NCI-H226 (cell line): ENCODE results near the gene SUCLG2.

ENCODE experiments used
- DNase-seq: peaks from one replicate; pipeline ENCODE4 v3.0.0-alpha.2; 2015

SUCLG2 gene

DNA sequence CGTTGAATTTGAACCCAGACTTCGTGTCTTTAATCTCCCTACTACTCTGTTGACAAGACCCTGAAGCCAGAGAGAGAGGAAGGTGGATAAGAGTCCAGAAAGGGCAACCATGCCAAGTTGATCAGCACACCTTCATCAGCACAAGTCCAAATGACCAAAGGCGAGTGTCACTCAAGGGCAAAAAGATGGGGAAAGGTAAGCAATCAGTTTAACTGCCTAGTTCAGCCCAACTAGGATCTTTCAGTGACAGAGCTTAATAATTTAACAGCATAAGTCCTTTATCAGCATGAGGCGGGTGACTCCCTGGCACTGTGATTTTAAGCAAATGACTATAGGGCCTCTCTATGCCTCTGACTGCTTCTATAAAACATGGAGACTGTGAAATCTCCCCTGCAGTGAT lies 6.2 kb downstream of the SUCLG2 start:
- DNase-seq = no peak

DNA sequence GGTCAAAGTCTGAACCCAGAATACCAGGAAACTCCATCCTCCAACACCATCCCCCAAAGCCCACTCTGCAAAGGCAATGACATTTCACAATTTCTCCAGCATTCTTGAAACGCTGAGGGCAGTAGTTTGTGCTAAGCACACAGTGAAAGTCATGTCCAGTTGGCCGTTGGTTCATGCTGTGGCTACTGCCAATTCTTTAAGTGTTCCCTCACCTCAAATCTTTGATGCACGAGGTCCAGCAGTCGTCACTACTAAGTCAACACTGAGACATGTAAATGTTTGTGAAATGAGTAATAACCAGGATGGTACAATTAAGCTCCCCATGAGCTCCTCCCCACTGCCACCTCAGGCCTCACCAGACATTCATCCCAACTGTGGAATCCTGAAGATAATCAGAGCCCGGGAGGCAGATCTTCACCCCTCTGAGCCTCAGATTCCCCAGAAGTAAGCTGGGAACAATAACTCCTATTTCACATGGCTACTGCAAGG lies 7.0 kb downstream of the SUCLG2 start:
- DNase-seq = peak; percentile 90

DNA sequence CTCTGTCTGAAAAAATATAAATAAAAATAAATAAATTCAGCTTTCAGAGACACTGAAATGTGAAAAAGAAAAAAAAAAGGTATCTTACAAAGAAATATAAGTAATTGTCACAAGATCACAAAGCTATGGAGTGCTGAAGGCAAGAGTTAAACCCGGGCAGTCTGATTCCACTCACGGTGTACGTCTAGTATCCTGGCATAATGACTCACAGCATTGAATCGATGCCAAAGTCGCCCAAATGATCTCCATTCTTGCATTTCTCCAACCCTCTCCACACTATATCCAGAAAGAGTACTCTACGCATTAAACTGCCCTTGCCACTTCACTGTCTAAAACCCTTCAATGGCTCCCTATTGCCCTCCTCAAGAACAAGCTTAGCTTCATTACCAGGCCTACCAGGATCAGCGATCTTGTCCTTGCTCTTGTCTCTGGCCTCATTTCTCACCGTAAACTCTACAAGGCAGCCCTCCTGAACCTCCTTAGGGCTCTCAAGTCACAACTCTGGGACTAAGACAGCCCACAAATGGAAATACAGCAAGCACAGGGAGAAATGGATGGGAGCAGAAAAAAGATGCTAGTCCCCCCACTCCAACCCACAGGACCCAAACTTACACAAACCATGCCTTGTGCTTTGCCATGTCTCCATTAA lies 7.7 kb downstream of the SUCLG2 start:
- DNase-seq = peak; percentile 31

DNA sequence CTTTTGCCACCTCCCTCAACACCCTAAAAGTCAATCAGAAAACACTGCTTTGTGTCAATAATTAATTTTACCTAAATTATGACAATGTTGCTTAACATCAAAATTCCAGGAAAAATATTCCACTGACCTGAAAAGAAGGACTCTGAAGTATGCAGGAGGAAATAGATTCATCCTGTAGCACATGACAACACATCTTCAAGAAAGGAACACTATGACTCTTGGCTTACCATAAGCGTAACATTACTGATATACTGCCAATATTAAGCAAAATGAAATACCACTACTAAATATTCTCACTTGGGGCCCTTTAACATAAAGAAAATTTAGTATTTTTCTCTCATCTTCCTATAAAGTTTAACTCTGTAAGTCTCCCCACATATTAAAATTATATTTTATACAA lies 9.6 kb downstream of the SUCLG2 start:
- DNase-seq = no peak

DNA sequence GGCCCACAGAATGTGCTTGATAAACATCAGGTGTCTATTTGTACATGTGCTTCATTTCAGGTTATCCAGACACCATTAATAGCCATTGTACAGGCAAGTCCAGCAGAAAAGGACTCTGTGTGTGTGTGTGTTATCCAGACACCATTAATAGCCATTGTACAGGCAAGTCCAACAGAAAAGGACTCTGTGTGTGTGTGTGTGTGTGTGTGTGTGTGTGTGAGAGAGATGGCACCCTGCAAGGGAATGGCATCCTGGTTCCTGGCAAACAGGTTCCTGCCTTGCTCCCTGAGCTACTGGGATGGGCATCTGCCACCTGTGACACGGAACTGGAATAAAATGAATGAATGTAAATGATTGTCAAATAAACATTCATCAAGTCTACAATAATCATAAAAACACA lies 11.7 kb downstream of the SUCLG2 start:
- DNase-seq = no peak

DNA sequence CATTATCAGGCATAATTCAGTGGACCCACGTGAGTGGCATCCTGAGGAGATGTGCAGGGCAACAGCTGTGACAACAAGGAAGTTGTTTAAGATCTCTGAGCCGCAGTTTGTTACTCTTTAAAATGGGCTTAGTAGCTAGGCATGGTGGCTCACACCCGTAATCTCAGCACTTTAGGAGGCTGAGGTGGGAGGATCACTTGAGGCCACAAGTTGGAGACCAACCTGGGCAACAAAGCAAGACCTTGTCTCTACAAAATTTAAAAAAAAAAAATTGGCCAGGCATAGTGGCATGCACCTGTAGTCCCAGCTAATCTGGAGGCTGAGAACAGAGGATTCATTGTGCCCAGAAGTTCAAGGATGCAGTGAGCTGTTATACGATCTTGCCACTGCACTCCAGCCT lies 12.2 kb downstream of the SUCLG2 start:
- no peak for DNase-seq

DNA sequence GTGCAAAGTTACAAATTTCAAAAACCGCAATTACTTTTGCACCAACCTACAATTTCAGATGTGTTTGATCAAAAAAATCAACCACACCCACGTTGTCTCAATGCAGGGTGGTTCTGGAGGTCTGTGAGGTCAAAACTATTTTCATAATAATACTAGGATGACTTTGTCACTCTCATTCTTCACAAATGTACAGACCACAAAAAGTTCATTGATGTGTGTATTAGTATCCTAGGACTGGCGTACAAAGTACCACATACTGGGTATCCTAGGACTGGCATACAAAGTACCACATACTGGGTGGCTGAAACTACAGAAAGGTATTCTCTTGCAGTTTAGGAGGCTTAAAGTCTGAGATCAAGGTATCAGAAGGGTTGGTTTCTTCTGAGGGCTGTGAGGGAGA lies 13.0 kb downstream of the SUCLG2 start:
- DNase-seq = no peak

DNA sequence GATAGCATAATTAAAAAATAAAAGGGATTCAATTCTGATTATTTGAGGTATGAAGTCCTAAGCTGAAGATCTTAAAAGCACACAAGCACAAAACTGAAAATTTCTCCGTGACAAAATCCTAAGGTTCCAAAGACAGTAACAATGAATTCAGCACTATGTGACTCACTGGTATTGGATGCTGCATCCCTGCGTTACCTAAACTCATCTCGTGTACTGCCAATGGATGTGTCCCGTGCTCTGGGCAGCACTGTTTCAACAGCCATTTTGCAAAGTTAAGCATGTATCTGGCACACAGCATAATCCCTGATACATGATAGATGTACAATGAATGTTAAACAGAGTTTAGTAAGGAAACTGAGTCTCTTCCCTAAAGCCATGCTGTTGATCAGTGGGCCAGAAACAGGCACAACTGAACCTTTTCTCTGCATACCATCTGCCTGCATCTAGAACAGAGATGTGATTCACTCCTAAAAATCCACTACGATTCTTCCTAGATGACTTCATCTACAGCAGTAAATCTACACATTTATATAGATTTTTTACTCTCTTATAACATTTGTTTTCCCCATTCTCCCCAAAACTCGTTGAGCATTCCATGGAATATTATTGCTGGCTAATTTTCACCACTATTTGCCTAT lies 14.3 kb downstream of the SUCLG2 start:
- DNase-seq = no peak

DNA sequence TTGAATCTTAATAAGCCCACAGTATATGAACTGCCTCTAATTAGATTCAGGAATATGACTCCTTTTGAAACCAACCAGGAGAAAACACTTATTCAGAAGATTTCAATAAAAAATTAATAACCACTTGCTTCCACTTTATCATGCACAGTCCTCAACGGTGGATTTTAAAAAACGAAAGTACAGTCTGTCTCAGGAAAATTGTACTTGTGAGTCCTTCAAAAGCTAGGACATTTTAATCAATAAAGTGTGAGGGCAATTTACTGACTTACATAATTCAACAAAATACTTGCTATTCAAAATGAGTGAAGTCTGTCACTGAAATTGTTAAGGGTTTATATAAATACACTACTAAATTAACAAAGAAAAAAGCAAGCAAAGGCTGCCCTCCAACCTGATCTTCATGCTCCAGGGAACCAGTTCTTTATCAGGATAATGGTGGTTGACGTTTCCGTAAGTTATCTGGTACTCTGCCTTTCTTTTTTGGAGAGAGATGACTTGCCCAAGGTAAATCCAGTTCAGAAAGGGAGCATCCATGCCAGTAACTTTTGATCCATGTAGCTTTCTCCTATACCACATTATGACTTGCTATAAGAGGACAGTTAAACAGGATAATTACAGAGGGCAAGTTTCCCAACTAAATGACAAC lies 17.0 kb downstream of the SUCLG2 start:
- DNase-seq = no peak

DNA sequence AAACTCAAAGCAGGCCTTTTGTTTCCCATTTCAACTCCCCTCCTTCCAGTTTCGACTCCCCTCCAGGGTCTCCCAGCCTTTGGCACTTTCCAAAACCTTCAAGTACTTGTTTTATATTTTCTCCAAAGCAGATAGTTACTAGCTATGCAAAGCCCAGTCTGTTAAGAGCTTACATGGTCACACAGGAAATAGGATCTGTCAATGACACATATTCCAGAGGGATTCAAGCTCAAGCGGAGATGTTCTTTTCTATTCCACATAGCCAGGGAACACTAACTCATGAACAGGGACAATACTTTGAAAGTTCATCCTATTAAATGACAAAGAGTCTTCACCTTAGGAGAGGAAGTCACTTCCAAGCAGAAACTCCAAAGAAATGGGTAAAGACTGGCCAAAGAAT lies 18.6 kb downstream of the SUCLG2 start:
- DNase-seq = no peak

DNA sequence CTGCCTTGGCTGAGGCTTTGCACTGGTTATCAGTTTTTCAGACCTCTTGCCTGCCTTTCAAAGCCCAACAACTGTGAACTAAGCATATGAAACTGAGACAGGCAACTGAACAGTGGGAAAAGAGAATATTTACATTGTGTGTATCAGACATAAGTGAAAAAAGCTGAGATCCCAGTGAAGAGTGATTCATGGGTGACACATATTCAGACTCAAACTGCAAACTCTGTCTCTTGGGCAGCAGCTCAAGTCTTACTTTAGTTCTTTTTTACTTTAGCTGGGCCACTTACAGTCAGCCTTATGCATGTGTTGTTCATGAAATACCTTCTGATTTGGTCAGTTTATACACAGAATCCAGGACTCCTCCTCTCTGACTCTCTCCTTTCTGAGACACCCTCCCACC lies 19.2 kb downstream of the SUCLG2 start:
- peak; percentile 18 for DNase-seq

DNA sequence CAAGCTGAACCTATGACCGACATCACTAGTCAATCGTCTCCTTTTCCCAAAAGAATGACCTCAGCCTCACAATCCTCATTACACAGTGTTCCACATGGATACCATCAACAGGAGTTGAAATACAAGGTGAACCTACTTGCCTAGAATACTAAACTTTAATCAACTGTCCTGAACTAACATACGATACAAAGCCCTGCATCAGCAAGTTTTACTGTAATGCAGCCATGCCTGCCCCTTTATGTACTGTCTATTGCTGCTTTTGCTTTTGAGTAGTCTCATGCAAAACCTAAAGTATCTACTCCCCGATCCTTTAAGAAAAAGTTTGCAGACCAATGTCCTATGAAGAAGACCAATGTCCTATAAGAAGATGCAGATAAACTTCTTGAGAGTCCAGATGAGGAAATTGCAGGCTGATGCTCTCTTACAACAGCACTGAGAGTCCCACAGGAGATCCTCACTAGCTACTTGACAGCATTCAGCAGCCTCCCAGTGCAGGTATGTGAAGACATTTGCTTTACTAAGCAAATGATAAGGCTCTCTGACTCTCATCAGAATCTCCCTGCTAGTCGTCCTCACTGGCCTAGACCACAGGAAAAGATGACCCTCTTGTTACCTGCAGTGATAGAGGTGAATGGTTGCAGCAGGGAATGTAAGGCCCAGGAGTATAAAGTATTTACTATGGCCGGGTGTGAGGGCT lies 23.6 kb downstream of the SUCLG2 start:
- DNase-seq = no peak

DNA sequence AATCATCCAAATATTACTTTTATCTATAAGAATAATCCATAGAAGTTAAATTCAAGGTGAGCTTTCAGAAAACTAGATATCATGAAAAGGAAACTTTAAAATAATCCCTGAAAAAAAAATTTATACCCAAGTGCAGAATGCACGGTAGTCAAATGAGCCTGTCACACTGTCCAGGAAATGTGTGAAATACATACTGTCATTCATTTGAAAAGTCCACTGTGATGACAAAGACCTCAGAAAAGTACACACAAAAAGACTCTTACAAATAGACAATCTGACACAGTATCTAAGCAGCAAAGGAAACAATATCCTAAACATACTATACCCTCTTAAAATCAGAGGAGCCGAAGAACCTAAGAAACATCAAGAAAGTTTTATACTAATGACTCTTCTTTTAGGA lies 29.7 kb downstream of the SUCLG2 start:
- DNase-seq = no peak

DNA sequence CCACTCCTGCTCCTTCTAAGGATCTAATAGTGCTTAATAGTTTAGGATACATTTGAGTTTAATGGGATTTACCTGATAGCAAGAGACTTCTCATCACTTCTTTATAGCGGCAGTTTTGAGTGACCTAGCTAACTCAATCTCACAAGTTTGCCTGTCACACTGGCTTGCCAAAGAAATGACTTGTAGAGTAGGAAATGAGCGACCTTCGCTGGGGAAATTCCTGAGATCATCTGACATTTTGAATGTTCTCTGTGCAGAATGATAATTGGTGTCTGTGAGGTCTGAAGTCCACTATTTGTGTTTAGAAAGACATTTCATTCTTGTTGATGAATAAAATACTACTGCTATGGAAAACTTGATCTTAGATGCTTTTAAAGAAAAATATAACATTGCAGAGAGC lies 30.3 kb downstream of the SUCLG2 start:
- DNase-seq = no peak

DNA sequence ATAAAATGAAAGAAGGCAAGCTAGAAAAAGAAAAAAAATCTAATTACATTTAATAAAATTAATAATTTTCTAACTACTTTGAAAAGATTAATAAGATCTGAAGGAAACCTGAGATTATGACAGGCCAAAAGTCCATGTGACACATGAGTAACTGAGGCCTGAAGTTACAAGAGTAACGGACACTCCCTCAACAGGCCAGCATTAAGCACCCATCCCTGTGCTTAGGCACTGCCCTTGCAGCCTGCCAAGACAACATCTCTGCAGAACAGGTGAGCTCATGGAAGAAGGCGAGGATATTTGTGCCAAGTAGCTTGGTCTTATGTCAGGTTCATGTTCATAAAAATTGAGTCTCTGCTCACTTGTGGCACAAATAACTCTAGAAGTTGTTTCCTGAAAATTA lies 31.8 kb downstream of the SUCLG2 start:
- no peak for DNase-seq

DNA sequence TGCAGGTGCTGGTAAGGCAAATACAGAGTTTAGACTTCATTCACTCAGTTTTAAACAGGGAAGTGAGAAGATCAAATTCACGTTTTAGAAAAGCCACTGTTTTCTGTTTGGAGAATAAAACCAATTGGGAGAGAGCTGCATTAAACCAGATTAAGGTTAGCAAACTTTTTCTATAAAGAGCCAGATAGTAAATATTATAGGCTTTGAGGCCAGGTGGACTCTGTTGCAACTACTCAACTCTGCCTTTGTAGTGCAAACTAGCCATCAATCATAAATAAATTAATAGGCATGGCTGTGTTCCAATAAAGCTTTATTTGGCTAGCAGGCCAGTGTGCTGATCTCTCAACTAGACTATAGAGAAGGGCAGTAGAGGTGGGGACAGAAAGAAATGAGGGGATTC lies 33.5 kb downstream of the SUCLG2 start:
- no peak for DNase-seq

DNA sequence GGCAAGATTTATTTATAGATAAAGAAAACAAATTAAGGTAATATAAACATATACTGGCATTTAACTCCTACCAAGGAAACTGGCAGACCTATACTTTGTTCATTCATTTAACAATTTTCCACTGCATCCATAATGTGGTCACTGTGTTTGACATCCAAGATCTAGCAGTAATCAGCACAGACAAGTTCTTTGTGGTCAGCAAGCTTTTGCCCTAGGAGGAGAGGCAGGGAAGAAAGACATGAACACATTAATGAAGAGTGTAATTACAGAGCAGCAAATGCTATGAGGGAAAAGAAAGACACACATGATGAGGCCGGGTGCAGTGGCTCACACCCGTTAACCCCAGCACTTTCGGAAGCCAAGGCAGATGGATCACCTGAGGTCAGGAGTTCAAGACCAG lies 34.4 kb downstream of the SUCLG2 start:
- no peak for DNase-seq

DNA sequence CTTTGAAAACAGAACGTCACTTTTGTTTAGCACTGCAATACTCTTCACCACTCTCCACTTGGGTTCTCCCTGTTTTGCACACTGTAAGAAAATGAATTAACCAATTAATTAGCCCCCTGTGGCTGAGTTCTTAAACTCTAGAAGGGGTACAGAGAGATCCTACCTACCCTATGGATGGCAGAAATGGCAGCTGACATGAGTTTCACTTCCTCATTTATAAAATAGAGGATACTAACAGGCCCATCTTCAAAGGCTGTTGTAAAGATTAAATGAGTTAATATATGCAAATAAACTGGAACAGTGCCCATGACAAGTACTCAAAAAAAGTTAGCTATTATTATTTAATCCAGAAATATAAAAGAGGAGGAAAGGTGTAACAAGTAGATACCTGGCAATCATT lies 36.9 kb downstream of the SUCLG2 start:
- no peak for DNase-seq

DNA sequence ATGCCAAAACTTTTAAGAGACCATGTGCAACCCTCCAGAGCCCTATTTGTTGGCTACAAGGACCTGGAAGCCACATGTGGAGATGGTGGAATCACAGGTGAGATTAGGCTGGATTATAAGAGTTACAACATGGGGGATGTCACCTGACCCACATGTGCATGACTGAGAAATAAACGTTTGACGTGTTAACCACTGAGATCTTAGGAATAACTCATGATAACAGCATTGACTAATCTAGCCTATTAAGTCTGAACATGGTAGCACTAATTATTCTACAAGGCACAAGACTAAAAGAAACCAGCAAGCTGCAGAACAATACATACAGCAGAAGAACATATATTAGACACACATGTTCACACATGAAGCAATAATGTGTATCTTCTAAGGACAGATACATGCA lies 38.4 kb downstream of the SUCLG2 start:
- no peak for DNase-seq

DNA sequence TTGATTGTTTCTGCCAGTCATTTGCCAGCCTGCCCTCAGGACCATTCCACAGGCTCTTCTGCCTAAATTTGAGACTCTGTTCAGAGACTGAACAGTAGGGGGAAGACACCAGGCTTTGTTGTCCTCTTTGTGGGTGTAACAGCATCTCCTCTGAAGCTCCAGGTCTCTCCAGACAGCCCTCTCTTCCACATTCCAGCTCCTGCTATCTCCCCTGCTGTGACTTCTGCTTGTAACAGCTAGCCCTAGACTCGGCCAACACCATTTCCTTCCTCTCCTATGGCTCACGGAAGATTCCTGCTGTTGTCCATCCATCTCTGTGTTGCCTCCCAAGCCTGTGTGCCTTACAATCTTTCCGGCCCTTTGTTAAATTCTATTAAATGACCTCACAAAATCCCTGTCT lies 40.2 kb downstream of the SUCLG2 start:
- no peak for DNase-seq

DNA sequence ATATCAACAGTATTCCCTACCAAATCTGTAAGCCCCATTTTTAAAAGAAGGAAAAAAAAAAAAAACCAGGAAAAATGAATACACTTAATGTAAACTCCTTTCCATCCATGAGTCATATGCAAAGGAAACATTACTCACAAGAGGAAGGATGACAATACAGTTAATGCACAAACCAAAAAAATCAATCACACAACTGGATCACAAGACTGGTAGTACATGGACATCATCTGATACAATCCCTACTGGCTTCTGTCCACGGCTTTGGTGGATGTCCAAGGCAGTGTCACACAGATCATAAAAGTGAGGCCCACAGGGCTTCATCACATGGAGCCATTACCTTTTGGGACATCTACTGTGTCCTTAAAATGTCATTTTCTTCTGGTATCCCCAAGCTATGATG lies 44.0 kb downstream of the SUCLG2 start:
- DNase-seq = peak; percentile 18

DNA sequence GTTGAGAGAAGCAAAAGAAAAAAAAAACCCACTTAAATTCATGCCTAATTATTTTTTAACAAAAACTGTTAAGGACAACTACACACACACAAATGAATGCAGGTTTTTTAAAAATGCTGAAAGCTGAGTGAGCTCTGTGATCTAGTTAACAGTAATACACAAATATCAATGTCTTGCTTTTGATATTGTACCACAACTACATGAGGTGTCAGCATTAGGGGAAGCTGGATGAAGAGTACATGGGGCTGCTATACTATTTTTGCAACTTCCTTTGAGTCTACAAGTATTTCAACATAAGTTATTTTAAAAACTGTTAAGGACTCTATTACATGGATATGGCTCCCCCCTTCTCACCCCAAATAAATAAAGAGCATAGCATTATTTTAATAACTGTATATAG lies 44.7 kb downstream of the SUCLG2 start:
- DNase-seq = no peak

DNA sequence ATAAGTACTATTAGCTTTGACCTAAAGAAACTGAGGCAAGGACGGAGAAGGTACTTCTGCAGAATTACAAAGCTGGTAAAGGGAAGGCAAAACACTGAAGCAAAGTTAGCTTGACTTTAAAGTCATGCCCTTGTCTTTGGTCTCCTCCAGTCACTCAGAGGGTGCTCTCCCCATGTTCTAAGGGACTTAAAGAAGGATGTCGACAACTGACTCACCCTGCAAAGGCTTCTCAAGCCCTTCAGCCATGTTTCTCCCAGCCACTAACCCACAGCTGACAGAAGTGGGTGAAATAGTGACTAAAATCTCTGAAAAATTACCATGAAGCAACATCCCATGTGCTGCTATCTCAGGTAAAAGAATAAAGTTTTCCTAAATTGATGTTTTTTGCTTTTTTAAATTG lies 46.4 kb downstream of the SUCLG2 start:
- no peak for DNase-seq

DNA sequence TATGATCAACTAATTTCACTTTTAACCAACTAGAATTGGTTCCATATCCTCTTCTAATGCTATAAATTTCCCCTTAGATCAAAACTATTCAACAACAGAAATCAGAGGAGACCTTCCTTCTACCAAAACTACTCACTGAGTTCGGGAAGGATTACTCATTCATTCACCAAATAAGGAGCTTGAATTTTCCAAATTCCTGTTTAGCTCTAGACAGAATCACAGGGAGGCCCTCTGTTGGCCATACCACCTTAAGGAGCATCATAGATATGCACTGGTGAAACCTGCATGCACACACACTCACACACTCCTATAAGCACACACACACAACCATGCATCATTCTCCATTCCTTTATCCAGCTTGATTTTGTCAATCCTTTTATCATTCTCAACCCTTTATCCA lies 49.0 kb downstream of the SUCLG2 start:
- peak; percentile 40 for DNase-seq
